DND-41 (cell line): ENCODE results near the gene SRCAP.

Experiments
- ATAC-seq: fragments of 200-7000 bp; cut with Tn5 transposase; 3 replicates; pipeline ENCODE4 v1.9.1; 2021; ENCODE audit warnings: low read depth; ENCODE audit not compliant: insufficient read depth
- DNase-seq: peaks from one replicate; pipeline ENCODE4 v3.0.0-alpha.2; 2020
- H2AFZ ChIP-seq: 2 replicates; pipeline ENCODE4 v1.6.0; 2012; ENCODE audit warnings: low read depth, low read length
- H3K27ac ChIP-seq: 2 replicates; pipeline ENCODE4 v1.5.1; 2012; ENCODE audit warnings: low read length, inconsistent platforms
- H3K27me3 ChIP-seq: fragments of 200-600 bp; sonication (generic); 2 replicates; pipeline ENCODE4 v1.6.0; 2012; ENCODE audit warnings: low read length, mild to moderate bottlenecking, inconsistent platforms; ENCODE audit not compliant: insufficient read depth, poor library complexity
- H3K36me3 ChIP-seq: 2 replicates; pipeline ENCODE4 v1.5.1; 2012; ENCODE audit warnings: low read length, inconsistent platforms; ENCODE audit not compliant: insufficient read depth
- H3K4me1 ChIP-seq: 2 replicates; pipeline ENCODE4 v1.5.1; 2012; ENCODE audit warnings: mild to moderate bottlenecking, low read length; ENCODE audit not compliant: insufficient read depth
- H3K4me2 ChIP-seq: 2 replicates; pipeline ENCODE4 v1.6.0; 2012; ENCODE audit warnings: mild to moderate bottlenecking, moderate library complexity, low read length, inconsistent platforms; ENCODE audit not compliant: insufficient read depth
- H3K4me3 ChIP-seq, 2 experiments: fragments of 200-600 bp in 1 of 2; shearing (Covaris generic) in 1 of 2; 2 replicates each; pipeline ENCODE4 v1.5.1; 2012 to 2016; ENCODE audit warnings: inconsistent platforms in 2 of 2, low read length in 2 of 2, mild to moderate bottlenecking in 2 of 2, low read depth in 1 of 2, moderate library complexity in 1 of 2
- H3K79me2 ChIP-seq: 2 replicates; pipeline ENCODE4 v1.6.0; 2012; ENCODE audit warnings: low read length, inconsistent platforms; ENCODE audit not compliant: insufficient read depth
- H3K9ac ChIP-seq: 2 replicates; pipeline ENCODE4 v1.6.0; 2012; ENCODE audit warnings: low read depth, mild to moderate bottlenecking, inconsistent platforms, low read length, moderate library complexity
- H3K9me3 ChIP-seq: 2 replicates; pipeline ENCODE4 v1.5.1; 2012; ENCODE audit warnings: low read length, moderate library complexity, mild to moderate bottlenecking, inconsistent platforms; ENCODE audit not compliant: insufficient read depth, severe bottlenecking
- H4K20me1 ChIP-seq: 2 replicates; pipeline ENCODE4 v1.6.0; 2012; ENCODE audit warnings: low read length; ENCODE audit not compliant: insufficient read depth
- CTCF ChIP-seq: IDR thresholded peaks from 2 replicates; pipeline ENCODE4 v1.5.1; 2012; ENCODE audit warnings: borderline replicate concordance, low read length, moderate library complexity, mild to moderate bottlenecking; ENCODE audit not compliant: poor library complexity, severe bottlenecking; ENCODE audit errors: extremely low read depth
- EZH2 ChIP-seq: IDR thresholded peaks from 3 replicates; pipeline ENCODE4 v1.6.1; 2012; ENCODE audit warnings: borderline replicate concordance, low read depth, mild to moderate bottlenecking, moderate library complexity, low read length, inconsistent platforms; ENCODE audit not compliant: severe bottlenecking

The SRCAP gene

GRCh38 chr16:30771726-30772125, 72.8 kb downstream of the SRCAP start:
- no peak overlapping the region for H3K4me2 ChIP-seq
- H3K4me3 ChIP-seq = no peak overlapping the region
- no peak for TF ChIP-seq CTCF
- TF ChIP-seq EZH2 = no peak
- H3K27ac ChIP-seq = no peak overlapping the region
- peaks cover 79% of the 10 kb centered on the region for H3K36me3 ChIP-seq
- DNase-seq (no peak), ATAC-seq (no peak)
- no peaks in the 10 kb centered on the region for H3K27me3 ChIP-seq
- peaks cover 20% of the 10 kb centered on the region for H3K4me1 ChIP-seq
- peaks cover 10% of the 10 kb centered on the region for H3K79me2 ChIP-seq
- peaks cover 16% of the 10 kb centered on the region for H4K20me1 ChIP-seq
- no peak overlapping the region for H3K9ac ChIP-seq
- H3K9me3 ChIP-seq = no peaks in the 10 kb centered on the region
- no peak overlapping the region for H2AFZ ChIP-seq

- H3K36me3 ChIP-seq = peaks cover 58% of the 10 kb centered on the region
- ATAC-seq = no peak
- H3K4me3 ChIP-seq = no peak overlapping the region
Measured at GRCh38 chr16:30773826-30774225, 74.9 kb downstream of the SRCAP start.

GRCh38 chr16:30774367-30775130, 75.6 kb downstream of the SRCAP start:
- H3K9ac ChIP-seq = peak overlapping the region; percentile 82
- H3K79me2 ChIP-seq = peaks cover 15% of the 10 kb centered on the region
- DNase-seq (no peak), ATAC-seq (no peak)
- no peaks in the 10 kb centered on the region for H3K9me3 ChIP-seq
- no peaks in the 10 kb centered on the region for H3K27me3 ChIP-seq
- H3K27ac ChIP-seq = peak overlapping the region; percentile 74
- H2AFZ ChIP-seq = peak overlapping the region; percentile 76; the same call in 1 of the 2 replicates
- peaks cover 21% of the 10 kb centered on the region for H4K20me1 ChIP-seq
- TF ChIP-seq CTCF (no peak), EZH2 (no peak)
- peaks cover 51% of the 10 kb centered on the region for H3K36me3 ChIP-seq
- peak overlapping the region; percentile 94 for H3K4me2 ChIP-seq
- H3K4me3 ChIP-seq = peak overlapping the region in 1 of 2 experiments; percentile 94; a peak in 2 of 4 replicates
- peaks cover 25% of the 10 kb centered on the region for H3K4me1 ChIP-seq

More at GRCh38 chr16:30773826-30774225, 74.9 kb downstream of the SRCAP start:
- Histone ChIP-seq H3K27me3 (no peaks in the 10 kb centered on the region), H3K4me1 (peaks cover 25% of the 10 kb centered on the region), H3K4me2 (no peak overlapping the region), H3K27ac (no peak overlapping the region), H4K20me1 (peaks cover 21% of the 10 kb centered on the region), H3K9ac (no peak overlapping the region), H3K9me3 (no peaks in the 10 kb centered on the region), H2AFZ (no peak overlapping the region), H3K79me2 (peaks cover 15% of the 10 kb centered on the region)
- no peak for DNase-seq
- TF ChIP-seq EZH2 (no peak), CTCF (no peak)
